Measurements from ENCODE around the gene SLC26A8.

DNA sequence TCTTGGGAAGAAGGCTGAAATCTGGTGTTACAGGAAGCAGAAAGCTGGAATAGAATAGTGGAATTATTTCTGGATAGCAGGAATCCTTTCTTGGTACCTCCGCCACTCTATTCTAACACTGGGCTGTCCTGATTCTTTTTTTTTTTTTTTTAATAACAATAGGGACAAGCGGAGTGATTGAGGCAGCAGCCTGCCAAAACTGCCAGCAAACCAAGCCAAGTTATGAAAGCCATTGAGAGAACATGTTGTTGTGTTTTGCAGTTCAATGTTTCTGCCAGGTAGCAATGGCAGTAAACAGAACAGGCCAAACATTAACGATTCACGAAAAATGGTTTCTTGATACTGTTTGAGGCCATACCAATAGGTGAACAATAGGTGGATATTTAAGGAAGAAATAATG is 47.1 kb downstream of the SLC26A8 start:
- TF ChIP-seq, protein P1, sequence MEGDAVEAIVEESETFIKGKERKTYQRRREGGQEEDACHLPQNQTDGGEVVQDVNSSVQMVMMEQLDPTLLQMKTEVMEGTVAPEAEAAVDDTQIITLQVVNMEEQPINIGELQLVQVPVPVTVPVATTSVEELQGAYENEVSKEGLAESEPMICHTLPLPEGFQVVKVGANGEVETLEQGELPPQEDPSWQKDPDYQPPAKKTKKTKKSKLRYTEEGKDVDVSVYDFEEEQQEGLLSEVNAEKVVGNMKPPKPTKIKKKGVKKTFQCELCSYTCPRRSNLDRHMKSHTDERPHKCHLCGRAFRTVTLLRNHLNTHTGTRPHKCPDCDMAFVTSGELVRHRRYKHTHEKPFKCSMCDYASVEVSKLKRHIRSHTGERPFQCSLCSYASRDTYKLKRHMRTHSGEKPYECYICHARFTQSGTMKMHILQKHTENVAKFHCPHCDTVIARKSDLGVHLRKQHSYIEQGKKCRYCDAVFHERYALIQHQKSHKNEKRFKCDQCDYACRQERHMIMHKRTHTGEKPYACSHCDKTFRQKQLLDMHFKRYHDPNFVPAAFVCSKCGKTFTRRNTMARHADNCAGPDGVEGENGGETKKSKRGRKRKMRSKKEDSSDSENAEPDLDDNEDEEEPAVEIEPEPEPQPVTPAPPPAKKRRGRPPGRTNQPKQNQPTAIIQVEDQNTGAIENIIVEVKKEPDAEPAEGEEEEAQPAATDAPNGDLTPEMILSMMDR (conservative IDR thresholded peaks at IDR 0.05), result no peak
- TF ChIP-seq ZFX (IDR thresholded peaks at IDR 0.05), result no peak
